KBM-7 (cell line): ENCODE results near the gene OVOL3.
A peak's percentile ranks its signal among the peaks of the same experiment; 100 is the strongest.
"Not testable (repeated sequence)": the region's sequence is repeated elsewhere in the genome, so short reads cannot be mapped to it uniquely, and the experiment has no call there.

Experiments used
- DNase-seq: peaks from one replicate; pipeline ENCODE4 v3.0.0-alpha.2; 2015
- in situ Hi-C: fragments of 300-500 bp; cut with MboI; formaldehyde crosslinking; loops from 2 replicates; pipeline ENCODE4 v1.14.3; 2020; ENCODE audit warnings: low sequenced_read_pairs, low pct_unique_long_range_greater_than_20kb, mixed read lengths

Gene OVOL3

GRCh38 chr19:36120984-36121358, 10.0 kb downstream of the OVOL3 start:
- DNase-seq = no peak
- in situ Hi-C loops = no loop called here

GRCh38 chr19:36121486-36122124, 10.7 kb downstream of the OVOL3 start:
- in situ Hi-C loops = no loop called here
- peak; percentile 24 for DNase-seq

GRCh38 chr19:36125557-36125956, 14.6 kb downstream of the OVOL3 start:
- in situ Hi-C loops = no loop called here
- no peak for DNase-seq

GRCh38 chr19:36128392-36128736, 17.4 kb downstream of the OVOL3 start:
- no peak for DNase-seq
- in situ Hi-C loops = no loop called here

DNA sequence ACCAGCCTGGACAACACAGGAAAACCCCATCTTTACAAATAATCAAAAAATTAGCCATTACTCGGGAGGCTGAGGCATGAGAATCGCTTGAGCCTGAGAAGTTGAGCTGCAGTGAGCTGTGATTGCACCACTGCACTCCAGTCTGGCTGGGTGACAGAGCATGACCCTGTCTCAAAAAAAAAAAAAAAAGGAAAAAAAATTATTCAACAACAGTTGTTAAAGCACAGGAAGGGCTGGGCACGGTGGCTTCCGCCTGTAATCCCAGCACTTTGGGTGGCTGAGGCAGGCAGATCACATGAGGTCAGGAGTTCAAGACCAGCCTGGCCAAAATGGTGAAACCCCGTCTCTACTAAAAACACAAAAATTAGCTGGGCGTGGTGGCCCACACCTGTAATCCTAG, 20.3 kb downstream of the OVOL3 start:
- in situ Hi-C loops, DNase-seq: not testable (repeated sequence)

DNA sequence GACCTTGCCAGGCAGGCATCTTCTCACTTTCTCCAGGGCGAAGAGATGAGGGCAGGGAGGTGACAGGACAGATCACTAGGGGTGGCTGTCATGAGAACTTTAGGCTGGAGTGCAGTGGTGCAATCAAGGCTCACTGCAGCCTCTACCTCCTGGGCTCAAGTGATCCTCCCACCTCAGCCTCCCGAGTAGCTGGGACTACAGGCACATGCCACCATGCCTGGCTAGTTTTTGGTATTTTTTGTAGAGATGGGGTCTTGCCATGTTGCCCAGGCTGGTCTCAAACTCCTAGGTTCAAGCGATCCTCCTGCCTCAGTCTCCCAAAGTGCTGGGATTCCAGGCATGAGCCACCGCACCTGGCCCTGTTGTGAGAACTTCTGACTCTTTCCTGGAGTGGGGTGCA, 23.9 kb downstream of the OVOL3 start:
- not testable (repeated sequence) for DNase-seq

DNA sequence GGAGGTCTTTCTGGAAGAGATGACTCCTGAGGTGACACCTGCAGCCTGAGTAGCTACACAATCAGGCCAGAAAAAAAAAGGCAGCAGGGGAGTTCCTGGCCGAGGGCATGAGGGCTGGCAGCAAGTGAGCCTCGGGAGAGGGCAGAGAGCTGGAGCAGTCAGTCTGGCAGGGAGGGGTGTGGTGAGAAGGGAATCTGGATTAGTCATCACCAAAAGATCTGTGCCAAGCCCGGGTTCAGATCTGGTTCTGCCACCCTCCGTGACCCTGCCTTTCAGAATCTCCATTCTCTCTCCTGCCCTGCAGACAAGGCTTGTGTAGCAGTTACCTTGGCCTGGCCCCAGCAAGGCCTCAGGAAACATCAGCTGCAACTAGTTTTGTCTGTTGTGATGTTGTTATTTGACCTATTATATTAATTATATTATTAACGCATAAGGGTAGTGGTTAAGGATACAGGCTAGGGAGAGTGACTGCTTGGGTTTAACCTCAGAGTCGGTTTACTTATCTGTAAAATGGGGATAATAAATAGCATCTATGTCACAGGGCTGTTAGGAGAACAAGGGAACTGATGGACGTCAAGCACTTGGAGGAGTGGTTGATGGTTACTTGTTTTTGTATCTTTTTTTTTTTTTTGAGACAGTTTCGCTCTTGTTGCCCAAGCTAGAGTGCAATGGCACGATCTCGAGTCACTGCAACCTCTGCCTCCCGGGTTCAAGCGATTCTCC, 26.2 kb downstream of the OVOL3 start:
- no peak for DNase-seq
- in situ Hi-C loops = no loop called here

More for the DNA sequence above, 23.9 kb downstream of the OVOL3 start:
- in situ Hi-C loops = not testable (repeated sequence)

DNA sequence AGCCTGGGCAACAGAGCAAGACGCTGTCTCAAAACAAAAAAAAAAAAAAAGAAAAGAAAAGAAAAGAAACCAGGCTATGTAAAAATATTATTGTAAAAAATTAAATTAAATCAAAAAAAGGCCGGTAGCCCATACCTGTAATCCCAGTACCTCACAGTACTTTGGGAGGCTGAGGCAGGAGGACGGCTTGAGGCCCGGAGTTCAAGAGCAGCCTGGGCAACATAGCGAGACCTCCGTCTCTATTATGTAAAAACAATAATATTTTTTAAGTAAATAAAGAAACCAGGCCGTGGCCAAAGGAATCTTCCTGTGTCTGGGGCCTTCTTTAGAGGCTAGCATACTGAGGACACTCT, 28.2 kb downstream of the OVOL3 start:
- DNase-seq = no peak
- in situ Hi-C loops = no loop called here

DNA sequence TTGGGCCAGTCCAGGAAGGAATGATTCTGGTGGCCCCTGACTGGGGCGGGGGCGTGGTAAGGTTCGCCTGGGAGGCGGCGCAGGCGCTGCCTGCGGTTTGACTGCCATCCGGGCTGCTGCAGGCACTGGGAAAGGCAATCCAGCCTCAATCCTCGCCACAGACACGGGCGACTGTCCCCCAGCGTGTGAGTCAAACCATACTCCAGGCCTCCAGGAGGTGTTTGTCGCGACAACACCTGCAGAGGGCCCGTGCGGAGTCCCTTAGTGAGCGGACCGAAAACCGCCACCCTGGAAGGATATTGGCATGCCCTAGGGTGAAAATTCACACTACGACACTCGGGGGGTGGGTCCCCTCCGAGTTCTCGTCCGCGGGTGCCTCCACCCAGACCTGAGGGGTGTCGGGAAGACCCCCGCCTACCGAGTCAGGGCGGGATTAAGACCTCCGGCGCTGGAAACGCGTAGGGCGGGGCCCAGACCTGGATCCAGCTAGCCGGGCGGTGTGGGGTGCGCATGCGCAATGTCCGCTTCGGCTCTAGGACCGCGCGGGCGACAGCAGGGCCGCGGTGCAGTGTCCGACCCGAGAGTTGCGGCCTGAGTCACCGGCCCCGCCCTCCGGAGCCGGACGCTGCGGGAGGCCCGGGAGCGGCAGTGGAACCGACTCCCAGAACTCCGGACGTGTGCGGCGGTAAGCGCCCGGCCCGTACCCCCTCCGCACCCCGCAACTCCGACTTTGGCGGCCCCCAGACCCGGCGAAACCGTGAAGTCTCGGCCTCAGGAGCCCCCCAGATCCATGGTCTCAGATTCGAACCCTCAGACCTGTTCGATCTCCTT, 28.7 kb downstream of the OVOL3 start, which contains the start of gene CAPNS1:
Gene CAPNS1, plus strand, starts transcription at position 594 of the 831 bp plus-strand sequence. CDS start 946 bp downstream, outside the sequence.
- DNase-seq = peak; percentile 93
- in situ Hi-C loops = no loop called here

- DNase-seq = peak; percentile 50
- in situ Hi-C loops = no loop called here
These were observed 29.5 kb downstream of the OVOL3 start for GRCh38 chr19:36140304-36141038.

DNA sequence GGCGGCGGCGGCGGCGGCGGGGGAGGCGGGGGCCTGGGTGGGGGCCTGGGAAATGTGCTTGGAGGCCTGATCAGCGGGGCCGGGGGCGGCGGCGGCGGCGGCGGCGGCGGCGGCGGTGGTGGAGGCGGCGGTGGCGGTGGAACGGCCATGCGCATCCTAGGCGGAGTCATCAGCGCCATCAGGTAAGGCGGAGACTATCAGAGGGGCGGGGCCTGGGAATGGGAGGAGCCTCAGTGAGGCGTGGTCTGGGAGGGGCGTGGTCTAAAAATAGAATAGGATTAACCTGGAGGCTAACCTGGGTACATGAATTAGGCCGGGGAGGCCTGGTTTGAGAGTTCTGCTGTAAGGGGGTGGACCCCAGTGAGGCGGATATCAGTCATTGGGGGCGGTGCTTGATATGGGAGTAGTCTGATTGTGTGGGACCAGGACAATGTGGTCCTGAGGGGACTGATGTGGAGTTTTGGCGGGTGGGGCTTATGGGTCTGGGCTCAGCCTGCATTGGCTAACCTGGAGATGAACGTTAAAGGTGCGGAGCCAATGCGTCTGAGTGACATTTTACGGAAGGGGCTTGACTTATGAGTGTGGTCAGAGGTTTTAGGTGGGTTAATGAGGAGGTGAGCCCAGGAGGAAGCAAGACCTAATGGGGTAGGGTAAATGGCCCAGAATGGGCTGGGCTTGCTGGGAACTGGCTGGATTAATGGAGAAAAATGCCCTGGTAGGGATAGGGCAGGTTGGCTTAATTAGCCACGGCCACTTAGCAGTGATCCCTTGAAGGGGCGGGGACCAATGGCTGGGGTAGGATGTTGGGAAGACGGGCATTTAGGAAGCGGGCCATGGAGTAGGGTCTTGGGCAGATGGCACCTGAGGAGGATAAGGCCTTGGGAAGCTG, 30.3 kb downstream of the OVOL3 start:
- peak; percentile 89 for DNase-seq
- in situ Hi-C loops = no loop called here

GRCh38 chr19:36142046-36142445, 31.1 kb downstream of the OVOL3 start:
- in situ Hi-C loops = no loop called here
- no peak for DNase-seq

DNA sequence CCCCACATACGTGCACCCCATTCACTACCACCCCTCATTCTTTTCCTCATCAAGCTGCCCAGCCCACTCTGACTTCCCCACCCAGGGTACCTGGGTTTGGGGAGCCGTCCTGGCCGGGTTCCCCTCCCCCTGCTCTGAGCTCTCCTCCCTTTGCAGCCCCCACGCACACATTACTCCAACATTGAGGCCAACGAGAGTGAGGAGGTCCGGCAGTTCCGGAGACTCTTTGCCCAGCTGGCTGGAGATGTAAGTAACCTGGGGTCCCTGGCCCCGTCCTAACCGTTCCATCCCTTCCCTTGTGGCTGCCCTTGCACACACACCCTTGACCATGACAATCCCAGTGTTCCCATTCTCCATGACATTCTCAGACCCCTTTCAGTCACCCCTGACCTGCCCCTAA, 31.6 kb downstream of the OVOL3 start:
- in situ Hi-C loops = no loop called here
- DNase-seq = no peak

DNA sequence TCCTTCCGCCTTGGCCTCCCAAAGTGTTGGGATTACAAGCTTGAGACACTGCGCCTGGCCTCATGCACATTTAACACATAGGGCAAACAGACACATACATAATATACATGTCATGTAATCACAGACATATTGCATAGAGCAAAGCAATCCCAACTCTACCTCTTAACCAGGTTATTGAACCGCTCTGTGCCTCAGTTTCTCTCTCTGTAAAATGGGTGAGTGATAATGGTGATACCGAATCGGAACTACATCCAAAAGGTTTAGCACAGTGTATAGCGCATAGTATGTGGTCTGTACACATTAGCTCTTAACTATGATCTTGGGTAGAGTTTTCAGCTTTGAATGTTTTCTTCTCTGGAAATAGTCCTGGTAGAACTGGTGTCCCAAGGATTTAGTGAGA, 33.7 kb downstream of the OVOL3 start:
- no peak for DNase-seq
- in situ Hi-C loops = no loop called here

GRCh38 chr19:36149673-36150406, 38.9 kb downstream of the OVOL3 start:
- no peak for DNase-seq
- in situ Hi-C loops = no loop called here

DNA sequence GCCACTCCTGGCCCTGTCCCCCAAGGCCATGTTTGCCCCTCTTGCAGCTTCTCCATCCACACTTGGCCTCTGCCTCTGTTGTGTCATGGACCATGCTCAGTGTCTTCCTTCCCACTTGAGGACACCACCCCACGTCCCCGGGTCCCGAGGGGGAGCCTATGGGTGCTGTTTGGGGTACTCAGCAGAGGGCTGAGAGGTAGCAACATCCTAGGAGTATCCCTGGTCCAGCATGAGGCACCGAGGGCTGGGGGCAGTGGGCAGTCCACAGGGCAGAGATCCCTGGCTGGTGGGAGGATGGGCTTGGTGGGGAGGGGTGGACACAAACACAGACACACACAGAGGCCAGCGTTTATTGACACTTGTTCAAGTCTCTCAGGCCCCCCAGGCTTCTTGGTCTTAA, 39.6 kb downstream of the OVOL3 start:
- DNase-seq = no peak
- in situ Hi-C loops = no loop called here

- in situ Hi-C loops = no loop called here
- DNase-seq = no peak
These were observed 40.4 kb downstream of the OVOL3 start for GRCh38 chr19:36151144-36152018.
